HG03354 (cell line): ENCODE measurements around the gene PIK3R4.

Experiments
- ATAC-seq: cut with Tn5 transposase; IDR thresholded peaks from one replicate; pipeline ENCODE4 v1.9.1; 2021; ENCODE audit warnings: mild to moderate bottlenecking; ENCODE audit not compliant: unreplicated experiment, poor library complexity, severe bottlenecking

PIK3R4 gene

DNA sequence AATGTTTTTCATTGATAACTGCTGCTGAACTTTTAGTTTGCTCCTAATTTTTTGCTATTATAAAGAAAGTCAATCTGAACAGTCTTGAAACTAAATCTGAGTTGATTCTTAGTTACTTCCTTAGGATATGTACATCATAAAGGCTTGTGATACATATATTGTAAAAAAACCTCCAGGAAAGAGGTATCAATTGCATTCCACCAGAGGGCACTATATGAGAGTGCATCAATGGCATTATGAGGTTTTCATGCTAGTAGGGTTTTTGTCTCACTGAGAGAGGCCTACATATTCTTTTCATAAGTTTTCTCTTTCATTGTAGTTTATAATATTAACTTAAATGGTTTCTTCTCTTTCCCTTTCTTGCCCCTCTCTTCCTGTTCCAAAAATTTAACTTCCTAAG is 46.9 kb downstream of the PIK3R4 start:
- ATAC-seq, result no peak

DNA sequence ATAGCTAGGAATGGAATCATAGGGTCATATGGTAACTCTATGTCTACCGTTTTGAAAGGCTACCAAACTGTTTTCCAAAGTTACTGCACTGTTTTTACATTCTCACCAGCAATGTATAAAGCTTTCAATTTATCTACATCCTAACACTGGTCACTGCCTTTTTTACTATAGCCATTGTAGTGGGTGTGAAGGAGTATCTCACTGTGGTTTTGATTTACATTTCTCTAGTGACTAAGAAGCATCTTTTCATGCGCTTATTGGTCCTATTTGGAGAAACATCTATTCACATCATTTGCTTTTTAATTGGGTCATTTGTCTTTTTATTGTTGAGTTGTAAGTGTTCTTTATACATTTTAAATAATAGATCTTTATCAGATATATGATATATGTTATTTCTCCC is 53.3 kb downstream of the PIK3R4 start:
- ATAC-seq, result no peak

DNA sequence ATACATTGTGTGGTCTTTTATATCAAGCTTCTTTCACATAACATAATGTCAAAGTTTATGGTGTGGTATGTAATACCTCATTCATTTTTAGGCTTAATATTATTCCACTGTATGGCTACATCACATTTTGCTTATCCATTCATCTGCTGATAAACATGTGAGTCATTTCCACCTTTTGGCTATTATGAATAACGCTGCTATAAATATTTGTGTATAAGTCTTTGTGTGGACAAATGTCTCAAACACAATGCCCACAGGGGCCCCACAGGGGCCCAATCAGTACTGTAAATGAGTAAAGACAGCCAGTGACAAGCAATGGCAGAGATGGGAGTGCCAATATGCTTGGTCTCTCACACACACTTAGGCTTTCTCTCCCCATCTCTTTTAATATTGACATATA is 54.2 kb downstream of the PIK3R4 start:
- ATAC-seq, result no peak

DNA sequence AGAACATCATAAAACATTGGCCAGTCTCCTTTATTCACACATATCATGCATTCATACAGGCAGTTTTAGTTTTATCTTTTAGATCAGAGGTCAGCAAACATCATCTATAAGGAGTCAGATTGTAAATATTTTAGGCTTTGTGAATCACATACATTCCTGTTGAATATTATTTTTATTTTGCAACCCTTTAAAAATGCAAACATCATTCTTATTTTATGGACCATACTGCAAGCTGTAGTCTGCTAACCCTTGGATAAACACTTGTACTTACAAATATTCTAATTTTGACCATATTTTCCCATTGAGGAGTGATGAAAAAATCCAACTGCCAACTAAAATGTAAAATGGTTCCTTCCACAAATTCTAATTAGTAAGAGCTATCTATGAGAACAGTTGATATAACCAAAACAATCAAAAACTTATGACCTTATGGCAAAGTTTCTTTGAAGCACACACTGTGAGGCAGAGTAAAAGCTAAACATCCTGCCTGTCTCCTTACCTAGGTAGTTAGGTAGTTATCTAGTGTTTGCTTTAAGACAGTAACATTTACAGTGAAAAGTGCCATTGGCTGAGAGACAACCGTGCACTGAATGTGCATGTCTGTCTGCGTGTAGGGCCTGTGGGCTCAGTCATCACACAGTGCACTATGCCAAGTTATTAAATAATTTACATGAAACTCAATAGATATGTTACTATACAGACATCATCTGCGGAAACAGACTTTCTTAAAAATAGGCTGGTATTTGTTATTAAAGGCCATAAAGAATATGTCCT is 57.7 kb downstream of the PIK3R4 start:
- no peak for ATAC-seq

DNA sequence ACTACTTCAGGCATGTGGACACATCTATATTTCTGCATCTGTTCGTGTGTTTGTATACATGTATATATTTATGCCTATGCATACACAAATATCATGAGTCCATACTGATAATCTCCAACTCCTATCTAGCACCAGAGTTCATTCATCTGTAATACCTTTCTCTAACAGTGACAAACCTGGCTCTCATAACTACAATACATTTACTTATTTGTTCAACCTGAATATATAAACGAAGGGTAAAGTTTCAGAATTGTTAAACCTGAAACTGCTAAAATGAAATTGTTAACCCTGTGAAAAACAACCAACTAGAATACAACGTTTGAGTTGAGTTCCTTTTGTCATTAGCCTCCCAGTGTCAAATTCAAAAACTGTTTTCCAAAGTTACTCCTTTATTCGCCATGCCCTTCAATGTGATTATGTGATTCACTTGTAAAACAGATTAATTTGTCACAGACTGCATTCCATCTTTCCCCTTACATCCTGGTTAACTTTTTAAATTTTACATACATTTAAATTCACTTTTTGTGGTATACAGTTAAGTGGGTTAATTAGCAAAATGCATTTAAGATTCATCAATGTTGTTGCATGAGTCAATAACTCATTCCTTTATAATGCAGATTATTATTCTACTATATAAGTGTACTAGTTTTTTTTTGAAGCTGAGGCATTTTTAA is 58.5 kb downstream of the PIK3R4 start:
- peak; percentile 70 for ATAC-seq

DNA sequence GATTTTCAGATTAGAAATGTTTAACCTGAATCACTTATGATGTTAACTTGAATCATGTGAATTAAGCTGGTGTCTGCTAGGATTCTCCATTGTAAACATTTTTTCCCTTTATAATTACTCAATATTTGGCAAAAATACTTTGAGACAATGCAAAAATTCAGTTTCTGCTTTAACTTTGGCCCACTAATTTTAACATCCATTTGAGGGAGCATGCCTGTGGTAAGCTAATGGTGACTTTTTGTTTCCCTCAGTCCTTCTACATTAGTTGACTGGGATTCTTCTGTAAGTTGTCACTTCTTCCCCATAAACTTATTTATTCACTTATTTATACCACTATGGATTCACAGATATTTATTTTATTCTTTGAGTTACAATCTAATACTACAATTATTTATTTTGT is 59.3 kb downstream of the PIK3R4 start:
- ATAC-seq, result no peak

DNA sequence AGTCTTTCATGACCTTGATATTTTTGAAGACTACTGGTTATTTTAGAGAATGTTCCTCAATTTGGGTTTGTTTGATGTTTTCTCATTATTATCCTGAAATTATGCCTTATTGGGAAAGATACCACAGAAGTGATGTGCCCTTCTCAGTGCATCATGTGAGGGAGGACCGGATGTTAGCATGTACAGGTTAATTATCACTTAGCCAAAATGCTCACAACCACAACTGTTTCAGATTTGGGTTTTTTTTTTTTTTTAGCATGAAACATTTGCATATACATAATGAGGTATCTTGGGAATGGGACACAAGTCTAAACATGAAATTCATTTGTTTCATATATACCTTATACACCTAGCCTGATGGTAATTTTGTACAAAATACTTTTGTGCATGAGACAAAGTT is 59.8 kb downstream of the PIK3R4 start:
- ATAC-seq, result peak; percentile 64

DNA sequence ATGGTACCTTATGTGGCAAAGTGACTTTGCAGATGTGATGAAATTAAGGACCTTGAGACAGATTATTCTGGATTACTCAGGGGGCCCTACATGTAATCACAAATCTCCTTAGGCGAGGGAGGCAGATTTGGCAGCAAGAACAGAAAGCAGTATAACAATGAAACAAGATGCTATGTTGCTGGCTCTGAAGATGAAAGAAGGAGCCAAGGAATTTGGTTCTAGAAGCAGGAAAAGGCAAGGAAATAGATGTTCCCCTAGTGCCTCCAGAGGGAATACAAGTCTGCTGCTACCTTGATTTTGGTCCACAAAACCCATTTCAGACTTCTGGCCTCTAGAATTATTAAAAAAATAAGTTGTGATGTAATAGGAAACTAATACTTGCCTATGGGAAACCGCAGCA is 64.5 kb downstream of the PIK3R4 start:
- ATAC-seq, result no peak

DNA sequence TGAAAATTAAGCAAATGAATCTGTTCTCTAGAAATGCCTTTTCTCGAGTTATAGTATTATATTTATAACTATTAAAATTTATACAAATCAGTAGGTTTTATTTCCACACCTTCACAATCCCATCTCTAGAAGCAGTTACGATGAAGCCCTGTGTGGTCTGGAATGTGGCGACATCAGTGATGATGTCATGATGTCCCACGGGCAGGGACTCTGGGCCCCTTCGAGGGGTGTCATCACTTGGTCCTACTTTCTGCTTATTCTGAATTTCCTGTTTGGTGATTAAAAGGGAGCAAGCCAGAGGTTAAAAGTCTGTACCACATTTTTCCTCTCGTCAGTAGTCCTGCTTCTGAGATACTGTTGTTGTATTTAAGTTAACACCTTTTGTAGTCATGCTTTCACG is 67.4 kb downstream of the PIK3R4 start:
- ATAC-seq, result no peak

DNA sequence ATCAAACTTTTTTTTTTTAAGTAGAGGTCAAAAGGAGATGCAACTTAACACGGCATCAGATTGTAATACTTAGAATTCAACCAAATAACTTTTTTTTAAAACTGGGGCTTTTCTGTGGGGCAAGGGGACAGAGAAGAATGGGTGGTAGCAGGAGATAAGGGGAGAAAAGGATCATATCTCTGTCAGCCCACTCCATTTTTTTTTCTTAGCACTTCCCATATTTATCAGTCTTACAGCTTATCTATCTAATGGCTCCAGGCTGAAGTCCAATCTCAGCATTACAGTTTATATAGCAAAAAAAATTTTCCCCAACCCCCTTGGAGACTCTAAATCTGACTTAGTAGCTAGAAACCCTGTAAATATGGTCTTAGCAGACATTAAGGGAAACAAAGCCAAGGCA is 69.3 kb downstream of the PIK3R4 start:
- no peak for ATAC-seq

DNA sequence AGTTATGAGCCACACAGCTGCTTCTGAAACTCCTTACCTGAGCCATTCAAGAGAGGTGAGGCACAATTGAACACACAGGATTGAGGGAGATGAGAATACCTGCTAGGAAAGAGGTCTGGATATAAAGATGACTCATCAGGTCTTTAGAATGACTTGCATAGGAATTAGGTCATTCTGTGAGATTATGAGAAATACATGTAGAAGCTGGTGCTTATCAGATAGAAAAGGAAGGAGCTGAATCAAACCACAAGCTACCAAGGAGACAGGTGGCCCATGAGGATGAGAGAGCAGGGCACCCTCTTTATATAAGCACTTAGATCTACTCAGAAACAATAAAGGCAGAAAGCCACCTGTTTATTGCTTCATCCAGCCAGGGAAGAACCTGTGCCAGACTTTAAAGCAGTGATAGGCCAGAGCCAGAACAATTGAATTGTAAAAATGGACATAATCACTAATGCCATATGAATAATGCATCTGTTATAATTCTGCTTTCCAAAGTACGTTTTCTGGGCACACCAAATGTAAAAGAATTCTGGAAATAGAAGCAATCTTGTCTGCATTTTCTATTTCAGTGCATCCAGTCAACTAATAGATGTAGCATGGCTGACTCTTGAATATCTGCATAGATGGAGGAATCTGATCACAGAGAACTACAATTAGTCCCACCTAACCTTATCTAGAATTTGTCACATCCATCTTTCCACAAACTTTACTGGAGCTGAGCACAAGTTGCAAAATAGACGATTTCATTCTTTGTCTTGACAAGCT is 74.9 kb downstream of the PIK3R4 start:
- ATAC-seq, result no peak

DNA sequence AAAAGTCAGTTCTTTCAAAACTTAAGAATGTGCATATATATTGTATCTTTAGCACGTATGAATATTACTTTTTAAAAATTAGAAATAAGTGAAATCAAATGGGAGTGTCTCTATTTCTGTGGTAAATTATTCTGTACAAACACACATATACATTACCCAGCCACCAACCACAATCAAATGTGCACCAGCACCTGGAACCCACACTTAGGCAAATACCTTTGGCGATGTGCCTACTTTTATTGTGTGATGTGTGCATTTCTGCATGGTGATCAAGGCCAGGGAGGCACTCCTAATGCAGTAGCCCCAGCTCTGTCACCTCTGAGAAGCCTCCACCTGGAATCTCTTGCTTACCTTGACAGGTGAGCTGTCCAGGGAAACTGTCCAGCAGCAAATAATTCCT is 76.9 kb downstream of the PIK3R4 start:
- ATAC-seq, result no peak

DNA sequence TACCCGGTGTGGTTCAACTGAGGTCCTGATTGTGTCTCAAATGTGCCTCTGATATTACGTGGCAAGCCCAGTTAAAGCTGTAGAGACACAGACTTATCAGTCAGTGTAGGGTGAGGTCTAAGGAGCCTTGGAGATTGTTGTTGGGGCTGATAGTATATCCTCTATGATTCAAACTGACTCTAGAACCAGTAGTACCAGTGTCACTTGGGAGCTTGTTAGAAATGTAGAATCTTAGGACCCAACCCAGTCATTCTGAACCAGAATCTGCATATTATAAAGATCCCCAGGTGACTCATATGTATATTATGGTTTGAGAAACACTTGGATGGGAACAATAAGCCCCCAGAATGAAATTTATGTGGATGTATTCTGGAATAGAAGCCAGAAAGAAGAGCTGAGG is 83.5 kb downstream of the PIK3R4 start:
- no peak for ATAC-seq

DNA sequence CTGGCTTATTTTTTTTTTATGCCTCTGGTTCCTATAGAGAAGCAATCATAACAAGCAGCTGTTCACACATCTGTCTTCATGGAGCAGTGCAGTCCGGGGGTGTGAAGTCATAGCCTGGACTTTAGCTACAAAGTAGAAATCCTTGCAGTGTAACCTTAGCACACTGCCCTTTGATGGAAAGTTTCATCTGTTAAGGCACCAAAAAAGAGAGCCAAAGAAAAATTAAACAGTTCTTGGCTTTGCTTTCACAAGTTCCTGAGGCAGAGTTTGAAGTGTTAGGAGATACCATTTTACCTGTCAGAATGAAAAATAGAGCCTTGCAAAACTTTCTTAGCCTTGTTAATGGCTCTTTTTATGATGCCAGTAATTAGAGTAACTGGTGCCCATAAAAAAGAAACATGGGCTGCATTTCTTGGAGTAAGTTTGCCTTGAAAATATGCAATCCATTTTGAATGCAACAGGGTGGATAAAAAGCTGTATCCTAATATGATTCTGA is 84.1 kb downstream of the PIK3R4 start:
- no peak for ATAC-seq

DNA sequence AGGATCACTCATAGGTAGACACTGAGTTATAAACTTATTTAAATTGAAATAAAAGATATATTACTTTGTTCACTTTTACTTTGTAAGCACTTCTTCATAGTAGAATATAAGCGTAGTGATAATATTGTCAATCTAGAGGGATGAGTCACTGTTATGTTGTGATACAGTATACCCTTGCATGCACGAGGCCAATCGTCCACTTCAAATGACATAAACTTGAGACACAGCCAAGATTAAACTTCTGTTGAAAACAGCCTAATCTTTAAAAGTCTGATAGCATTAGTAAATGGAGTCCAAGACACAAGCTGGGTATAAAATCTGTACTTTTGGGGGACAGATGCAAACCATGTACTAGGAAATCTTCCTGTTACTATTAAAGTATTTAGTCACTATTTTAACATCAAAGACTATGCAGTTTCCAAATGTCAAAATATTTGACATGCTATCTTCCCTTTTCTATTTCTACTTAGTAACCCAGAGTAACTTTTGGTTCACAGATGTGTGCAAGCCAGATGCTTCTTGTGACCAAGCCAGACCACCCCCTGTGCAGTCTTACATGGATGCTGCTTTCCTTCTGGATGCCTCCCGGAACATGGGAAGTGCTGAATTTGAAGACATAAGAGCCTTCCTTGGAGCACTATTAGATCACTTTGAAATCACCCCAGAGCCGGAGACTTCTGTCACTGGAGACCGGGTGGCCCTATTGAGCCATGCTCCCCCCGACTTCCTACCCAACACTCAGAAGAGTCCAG is 85.3 kb downstream of the PIK3R4 start:
- no peak for ATAC-seq

DNA sequence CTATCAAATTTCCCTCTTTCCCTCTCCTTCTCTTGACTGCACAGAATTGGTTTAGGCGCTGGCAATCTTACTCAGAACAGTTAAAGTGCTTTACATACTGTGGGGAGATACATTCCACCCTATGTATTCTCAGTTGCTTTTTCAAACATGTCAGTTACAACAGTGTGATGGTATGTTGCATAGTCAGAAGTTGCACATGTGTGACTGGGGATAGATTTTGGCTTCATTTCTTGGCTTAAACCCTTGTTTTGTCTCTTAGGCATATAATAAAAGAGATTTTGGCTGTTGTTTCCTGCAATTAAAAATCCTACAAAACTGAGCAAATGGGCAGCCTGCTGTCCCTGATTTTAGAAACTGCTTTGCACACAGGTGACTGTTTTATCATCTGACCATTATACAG is 86.7 kb downstream of the PIK3R4 start:
- no peak for ATAC-seq

DNA sequence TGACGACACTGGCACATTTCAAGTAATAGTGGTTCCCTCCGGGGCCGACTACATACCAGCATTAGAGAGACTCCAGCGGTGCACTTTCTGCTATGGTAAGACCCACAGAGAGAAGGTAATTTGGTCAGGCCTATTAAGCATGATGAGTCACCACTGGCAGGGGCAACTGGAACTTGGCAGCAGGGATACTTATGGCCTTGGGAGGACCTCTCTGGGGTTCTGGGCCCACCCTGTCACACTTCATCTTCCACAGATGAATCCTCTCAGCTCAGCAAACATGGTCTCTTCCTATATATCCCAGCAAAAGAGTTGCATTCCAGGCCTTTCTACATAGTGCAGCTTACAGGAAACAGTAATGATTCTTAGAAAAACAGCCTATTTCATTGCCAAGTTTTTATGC is 88.0 kb downstream of the PIK3R4 start:
- no peak for ATAC-seq

DNA sequence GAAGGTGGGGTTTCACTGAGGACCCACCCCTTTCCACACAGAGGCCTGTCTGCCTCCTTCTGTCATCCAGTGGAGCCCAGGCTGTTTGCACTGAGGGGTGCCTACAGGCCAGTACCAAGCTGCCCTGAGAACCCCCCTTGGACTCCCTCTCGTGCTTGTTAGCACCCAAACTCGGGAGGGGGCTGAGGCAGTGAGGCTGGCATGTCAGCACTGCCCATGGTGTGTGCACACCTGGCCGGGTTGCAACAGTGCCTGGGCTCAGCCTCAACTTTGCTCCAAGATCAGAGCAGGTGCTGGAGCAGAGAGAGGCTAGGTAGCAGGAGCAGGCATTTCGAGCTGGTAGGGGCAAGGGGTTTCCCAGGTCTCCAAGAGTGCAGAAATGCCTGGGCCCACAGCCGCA is 90.0 kb downstream of the PIK3R4 start:
- no peak for ATAC-seq

DNA sequence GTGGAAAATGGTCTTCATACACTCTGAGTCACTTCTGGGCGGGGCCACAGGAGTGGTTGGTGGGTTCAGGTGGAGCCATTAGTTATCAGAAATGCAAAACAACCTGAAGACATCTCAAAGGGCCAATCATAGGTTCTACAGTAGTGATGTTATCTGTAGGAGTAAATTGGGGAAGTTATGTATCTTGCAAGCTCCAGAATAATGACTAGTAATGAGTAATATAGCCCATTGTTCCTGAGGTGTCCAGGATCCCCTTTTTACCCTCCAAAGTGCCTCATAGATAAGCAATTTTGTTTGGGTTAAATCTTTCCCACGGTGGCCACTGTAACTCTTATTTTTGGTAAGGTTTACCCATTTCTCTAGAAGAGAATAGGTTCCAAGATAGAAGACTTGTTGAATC is 91.7 kb downstream of the PIK3R4 start:
- ATAC-seq, result no peak

DNA sequence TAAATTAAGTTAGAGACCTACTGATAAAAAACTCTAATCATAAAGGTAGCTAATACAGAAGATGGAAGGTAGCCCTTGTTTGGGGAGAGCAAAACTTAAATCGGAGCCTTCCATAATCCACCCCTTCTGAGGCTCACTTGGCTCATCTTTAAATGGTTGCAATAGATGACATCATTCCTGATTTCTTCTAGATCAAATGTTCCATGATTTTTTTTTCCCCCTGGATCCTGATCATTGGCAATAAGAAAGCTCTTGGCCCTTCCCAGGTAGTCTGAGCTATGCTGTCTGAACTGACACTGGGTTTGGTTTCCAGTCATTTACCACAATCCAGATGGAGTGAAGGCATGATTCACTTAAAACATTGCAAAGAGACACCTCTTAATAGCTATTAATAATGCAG is 92.5 kb downstream of the PIK3R4 start:
- ATAC-seq, result no peak
